Astrocyte (in vitro differentiated cells and primary cell): ENCODE results near the gene MED27. TPM values are rescaled to one million over a fixed set of nuclear protein-coding genes. Genes with fewer than 3 reads are reported as not detected.
"Not testable (repeated sequence)": the region's sequence is repeated elsewhere in the genome, so short reads cannot be mapped to it uniquely, and the experiment has no call there.

ENCODE experiments used
- DNase-seq: peaks from one replicate; pipeline ENCODE4 v3.0.0-alpha.2; 2010; ENCODE audit warnings: low read depth
- FAIRE-seq: peaks from 2 replicates; lab custom pipeline; 2011; peaks lifted over from hg19 to GRCh38; lab: Jason Lieb, UNC
- H2AFZ ChIP-seq: 2 replicates; pipeline ENCODE4 v1.6.0; 2012; ENCODE audit warnings: low read depth, low read length, inconsistent platforms
- H3K27ac ChIP-seq: 2 replicates; pipeline ENCODE4 v1.5.1; 2011; ENCODE audit warnings: low read depth, low read length, inconsistent platforms
- H3K27me3 ChIP-seq: 2 replicates; pipeline ENCODE4 v1.6.0; 2011; ENCODE audit warnings: low read length, inconsistent platforms; ENCODE audit not compliant: insufficient read depth
- H3K36me3 ChIP-seq: 2 replicates; pipeline ENCODE4 v1.5.1; 2011; ENCODE audit warnings: low read length, inconsistent platforms; ENCODE audit not compliant: insufficient read depth
- H3K4me1 ChIP-seq: 2 replicates; pipeline ENCODE4 v1.5.1; 2011; ENCODE audit warnings: low read length, inconsistent platforms; ENCODE audit not compliant: insufficient read depth
- H3K4me2 ChIP-seq: 2 replicates; pipeline ENCODE4 v1.6.0; 2012; ENCODE audit warnings: low read length, inconsistent platforms
- H3K4me3 ChIP-seq: 2 replicates; pipeline ENCODE4 v1.5.1; 2011; ENCODE audit warnings: low read depth, mild to moderate bottlenecking, low read length, inconsistent platforms; ENCODE audit not compliant: insufficient read depth
- H3K79me2 ChIP-seq: 2 replicates; pipeline ENCODE4 v1.6.0; 2012; ENCODE audit warnings: mild to moderate bottlenecking, low read length, inconsistent platforms; ENCODE audit not compliant: insufficient read depth
- H3K9ac ChIP-seq: 2 replicates; pipeline ENCODE4 v1.6.0; 2012; ENCODE audit warnings: mild to moderate bottlenecking, low read length, inconsistent platforms
- H3K9me3 ChIP-seq: 2 replicates; pipeline ENCODE4 v1.5.1; 2012; ENCODE audit warnings: low read depth, mild to moderate bottlenecking, low read length, inconsistent platforms; ENCODE audit not compliant: insufficient read depth
- H4K20me1 ChIP-seq: 2 replicates; pipeline ENCODE4 v1.6.0; 2012; ENCODE audit warnings: low read length, inconsistent platforms; ENCODE audit not compliant: insufficient read depth
- H3K27ac Mint-ChIP-seq: one replicate; pipeline ENCODE4 v1.8.0; 2021; ENCODE audit warnings: mild to moderate bottlenecking, mixed read lengths; ENCODE audit not compliant: unreplicated experiment
- H3K27me3 Mint-ChIP-seq: one replicate; pipeline ENCODE4 v1.8.0; 2021; ENCODE audit warnings: low read depth, mixed read lengths; ENCODE audit not compliant: unreplicated experiment
- H3K36me3 Mint-ChIP-seq: one replicate; pipeline ENCODE4 v1.8.0; 2021; ENCODE audit warnings: low read depth, mixed read lengths; ENCODE audit not compliant: unreplicated experiment
- H3K4me1 Mint-ChIP-seq: one replicate; pipeline ENCODE4 v1.8.0; 2021; ENCODE audit warnings: low read depth, mixed read lengths; ENCODE audit not compliant: unreplicated experiment
- H3K4me3 Mint-ChIP-seq: one replicate; pipeline ENCODE4 v1.8.0; 2021; ENCODE audit warnings: mild to moderate bottlenecking, moderate library complexity, mixed read lengths; ENCODE audit not compliant: unreplicated experiment
- H3K9me3 Mint-ChIP-seq: one replicate; pipeline ENCODE4 v1.8.0; 2021; ENCODE audit warnings: mild to moderate bottlenecking, mixed read lengths; ENCODE audit not compliant: unreplicated experiment
- EZH2 ChIP-seq: IDR thresholded peaks from 2 replicates; pipeline ENCODE4 v1.6.1; 2012; ENCODE audit warnings: mild to moderate bottlenecking, low read length, inconsistent platforms; ENCODE audit not compliant: insufficient read depth
- total RNA-seq: library from RNA; stranded (reverse); gene quantifications from 2 replicates; pipeline ENCODE4 v1.2.1, GENCODE V29; 2021
- TF ChIP-seq, protein P1 (sequence below): IDR thresholded peaks from 2 replicates; pipeline ENCODE4 v1.5.1; 2011; ENCODE audit warnings: low read depth, mild to moderate bottlenecking, inconsistent platforms, low read length, moderate library complexity; ENCODE audit not compliant: insufficient read depth

MED27 gene
- total RNA-seq, 1 donor from 2014 or later = 26.9 TPM

DNA sequence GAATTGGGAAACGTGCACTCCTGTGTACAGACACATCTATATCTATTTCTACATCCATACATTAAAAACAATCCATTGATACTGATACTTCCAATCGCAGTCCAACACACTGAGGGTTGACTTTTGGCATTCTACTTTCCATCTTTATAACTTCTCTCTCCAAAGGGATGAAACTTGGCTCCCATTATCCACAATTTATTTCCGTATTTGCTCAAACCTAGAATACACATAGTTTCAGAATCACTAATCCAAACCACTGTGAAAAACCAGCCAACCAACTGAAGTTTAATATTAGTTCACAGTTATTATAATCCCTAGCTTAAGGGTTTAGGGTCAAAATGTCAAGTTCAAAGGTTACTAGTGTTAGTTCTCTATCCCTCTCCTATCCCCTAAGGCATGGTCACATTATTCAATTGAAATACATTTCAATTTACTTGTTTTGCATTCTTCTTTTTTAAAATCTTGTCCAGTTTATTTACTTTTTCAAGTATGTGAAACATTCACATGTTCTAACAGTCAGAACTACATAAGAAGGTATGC lies 156.5 kb downstream of the MED27 start:
- no peak overlapping the region for H3K27ac Mint-ChIP-seq
- Histone ChIP-seq H3K79me2 (peaks cover 3% of the 10 kb centered on the region), H2AFZ (no peak overlapping the region), H3K27ac (no peak overlapping the region), H3K4me1 (peaks cover 9% of the 10 kb centered on the region), H3K9me3 (no peaks in the 10 kb centered on the region), H3K4me3 (no peak overlapping the region), H3K9ac (no peak overlapping the region), H3K4me2 (peak overlapping the region; percentile 27), H4K20me1 (peaks cover 56% of the 10 kb centered on the region), H3K36me3 (no peaks in the 10 kb centered on the region), H3K27me3 (no peaks in the 10 kb centered on the region)
- DNase-seq (no peak), FAIRE-seq (no peak)
- H3K36me3 Mint-ChIP-seq = peaks cover 1% of the 10 kb centered on the region
- H3K4me1 Mint-ChIP-seq = peaks cover 12% of the 10 kb centered on the region
- H3K4me3 Mint-ChIP-seq = no peak overlapping the region
- H3K9me3 Mint-ChIP-seq = no peaks in the 10 kb centered on the region
- no peak for TF ChIP-seq EZH2
- TF ChIP-seq, protein P1, sequence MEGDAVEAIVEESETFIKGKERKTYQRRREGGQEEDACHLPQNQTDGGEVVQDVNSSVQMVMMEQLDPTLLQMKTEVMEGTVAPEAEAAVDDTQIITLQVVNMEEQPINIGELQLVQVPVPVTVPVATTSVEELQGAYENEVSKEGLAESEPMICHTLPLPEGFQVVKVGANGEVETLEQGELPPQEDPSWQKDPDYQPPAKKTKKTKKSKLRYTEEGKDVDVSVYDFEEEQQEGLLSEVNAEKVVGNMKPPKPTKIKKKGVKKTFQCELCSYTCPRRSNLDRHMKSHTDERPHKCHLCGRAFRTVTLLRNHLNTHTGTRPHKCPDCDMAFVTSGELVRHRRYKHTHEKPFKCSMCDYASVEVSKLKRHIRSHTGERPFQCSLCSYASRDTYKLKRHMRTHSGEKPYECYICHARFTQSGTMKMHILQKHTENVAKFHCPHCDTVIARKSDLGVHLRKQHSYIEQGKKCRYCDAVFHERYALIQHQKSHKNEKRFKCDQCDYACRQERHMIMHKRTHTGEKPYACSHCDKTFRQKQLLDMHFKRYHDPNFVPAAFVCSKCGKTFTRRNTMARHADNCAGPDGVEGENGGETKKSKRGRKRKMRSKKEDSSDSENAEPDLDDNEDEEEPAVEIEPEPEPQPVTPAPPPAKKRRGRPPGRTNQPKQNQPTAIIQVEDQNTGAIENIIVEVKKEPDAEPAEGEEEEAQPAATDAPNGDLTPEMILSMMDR = no peak
- no peaks in the 10 kb centered on the region for H3K27me3 Mint-ChIP-seq

DNA sequence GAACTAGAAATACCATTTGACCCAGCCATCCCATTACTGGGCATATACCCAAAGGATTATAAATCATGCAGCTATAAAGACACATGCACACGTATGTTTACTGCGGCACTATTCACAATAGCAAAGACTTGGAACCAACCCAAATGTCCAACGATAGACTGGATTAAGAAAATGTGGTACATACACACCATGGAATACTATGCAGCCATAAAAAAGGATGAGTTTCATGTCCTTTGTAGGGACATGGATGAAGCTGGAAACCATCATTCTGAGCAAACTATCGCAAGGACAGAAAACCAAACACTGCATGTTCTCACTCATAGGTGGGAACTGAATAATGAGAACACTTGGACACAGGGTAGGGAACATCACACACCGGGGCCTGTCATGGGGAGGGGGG lies 158.0 kb downstream of the MED27 start:
- H3K4me2 ChIP-seq, H3K9ac ChIP-seq, H3K36me3 Mint-ChIP-seq, DNase-seq, H2AFZ ChIP-seq, FAIRE-seq, H3K27ac ChIP-seq, H3K27ac Mint-ChIP-seq, H3K9me3 Mint-ChIP-seq, H3K9me3 ChIP-seq, H3K27me3 ChIP-seq, H3K27me3 Mint-ChIP-seq, H3K36me3 ChIP-seq, H3K4me1 Mint-ChIP-seq, H3K4me3 ChIP-seq, H3K4me1 ChIP-seq, H3K79me2 ChIP-seq, H3K4me3 Mint-ChIP-seq: not testable (repeated sequence)
- H4K20me1 ChIP-seq = peaks cover 54% of the 10 kb centered on the region

DNA sequence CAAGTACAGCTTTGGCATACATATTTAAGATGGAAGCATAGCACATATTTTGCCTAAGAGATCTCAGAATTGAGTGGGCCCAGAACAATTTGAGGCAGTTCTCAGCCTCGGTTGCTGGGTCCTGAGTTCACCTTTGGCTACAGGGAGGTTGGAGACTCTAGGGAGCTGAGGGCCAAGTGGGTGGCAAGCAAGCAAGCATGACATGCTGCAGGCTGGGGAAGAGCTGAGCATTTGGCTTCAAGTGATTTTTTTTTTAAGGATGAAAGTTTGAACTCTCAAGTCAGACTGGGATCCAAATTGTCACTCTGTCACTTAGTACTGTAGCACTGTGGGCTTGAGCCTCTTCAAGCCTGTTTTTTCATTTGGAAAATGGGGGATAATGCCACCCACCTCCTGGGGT lies 160.5 kb downstream of the MED27 start:
- Histone ChIP-seq H3K27me3 (no peaks in the 10 kb centered on the region), H3K4me2 (no peak overlapping the region), H3K4me1 (peaks cover 21% of the 10 kb centered on the region), H4K20me1 (peaks cover 60% of the 10 kb centered on the region), H2AFZ (no peak overlapping the region), H3K79me2 (peaks cover 3% of the 10 kb centered on the region), H3K4me3 (no peak overlapping the region), H3K9me3 (no peaks in the 10 kb centered on the region), H3K9ac (no peak overlapping the region), H3K36me3 (no peaks in the 10 kb centered on the region), H3K27ac (no peak overlapping the region)
- H3K9me3 Mint-ChIP-seq = no peaks in the 10 kb centered on the region
- TF ChIP-seq EZH2 = no peak
- TF ChIP-seq, protein P1 = no peak
- peaks cover 5% of the 10 kb centered on the region for H3K36me3 Mint-ChIP-seq
- H3K4me3 Mint-ChIP-seq = no peak overlapping the region
- no peak for DNase-seq
- H3K27ac Mint-ChIP-seq = no peak overlapping the region
- peaks cover 17% of the 10 kb centered on the region for H3K4me1 Mint-ChIP-seq
- no peaks in the 10 kb centered on the region for H3K27me3 Mint-ChIP-seq
- no peak for FAIRE-seq
